ENCODE measurements around the gene RPS6KA2. TPM values are rescaled to one million over a fixed set of nuclear protein-coding genes. Genes with fewer than 3 reads are reported as not detected.

The RPS6KA2 gene
- total RNA-seq, 1 experiment from 2014 or later, result 12.3 TPM

- peaks cover 6 to 8% of the 10 kb centered on the region in 2 experiments for H3K4me1 Mint-ChIP-seq
- no peak overlapping the region for H2BK120ac ChIP-seq (ENCODE audit: low read depth, low read length, poor library complexity, severe bottlenecking)
- no peak overlapping the region for H4K5ac ChIP-seq (ENCODE audit: insufficient read length, low read depth, low read length)
- H3K9ac ChIP-seq (ENCODE audit: extremely low read depth, insufficient read length, low read length), result no peak overlapping the region
- no peaks in the 10 kb centered on the region for H3K4me1 ChIP-seq (ENCODE audit: insufficient read depth, low read length)
- H2BK5ac ChIP-seq (ENCODE audit: insufficient read length, low read length), result no peak overlapping the region
- H4K8ac ChIP-seq (replicated peaks; ENCODE audit: insufficient read length, low read depth, low read length), result no peak overlapping the region
- no peak overlapping the region for H4K91ac ChIP-seq (ENCODE audit: insufficient read length, low read depth, low read length)
- H3K23me2 ChIP-seq (ENCODE audit: insufficient read length, low read depth, low read length, poor library complexity, severe bottlenecking), result peaks cover 5% of the 10 kb centered on the region
- TF ChIP-seq CTCF (conservative IDR thresholded peaks at IDR 0.05), result no peak
- no peaks in the 10 kb centered on the region for H3K27me3 ChIP-seq (ENCODE audit: insufficient read depth, low read length)
- DNase-seq, result no peak
- H3K4me2 ChIP-seq (ENCODE audit: insufficient read depth, insufficient read length, low read length), result no peak overlapping the region
- no peak overlapping the region for H2BK12ac ChIP-seq (ENCODE audit: insufficient read length, low read depth, low read length)
- no peaks in the 10 kb centered on the region for H3K27me3 Mint-ChIP-seq (ENCODE audit: low read depth)
- H2AFZ ChIP-seq (ENCODE audit: low read length), result no peak overlapping the region
- peaks cover 3% of the 10 kb centered on the region for H4K20me1 ChIP-seq (ENCODE audit: control insufficient read depth, insufficient read depth, insufficient read length)
- WGBS (ENCODE audit: extremely low coverage, insufficient read length, low lambda C conversion rate), result no CpG with 5 or more reads among the region's 15 CpGs
- H2BK15ac ChIP-seq (ENCODE audit: low read depth, low read length), result no peak overlapping the region
- no peak overlapping the region for H3K27ac Mint-ChIP-seq
- no peak overlapping the region for H3K4ac ChIP-seq (ENCODE audit: low read depth, low read length)
- no peaks in the 10 kb centered on the region for H3K9me3 ChIP-seq (ENCODE audit: control insufficient read depth, low read depth, low read length)
- H3T11ph ChIP-seq (ENCODE audit: low read length), result no peak overlapping the region
- H3K56ac ChIP-seq (ENCODE audit: insufficient read length, low read depth, low read length), result no peak overlapping the region
- peaks cover 27 to 40% (median 31%) of the 10 kb centered on the region in 3 experiments for H3K36me3 Mint-ChIP-seq (ENCODE audit: insufficient read depth in 1 of 3, low read depth in 3 of 3)
- no peak overlapping the region for H2BK20ac ChIP-seq (ENCODE audit: low read depth, low read length, poor library complexity, severe bottlenecking)
- H3K23ac ChIP-seq (ENCODE audit: insufficient read length, low read depth, low read length), result no peak overlapping the region
- H3K79me2 ChIP-seq (ENCODE audit: insufficient read depth, low read length), result no peaks in the 10 kb centered on the region
- no peaks in the 10 kb centered on the region for H3K79me1 ChIP-seq (ENCODE audit: insufficient read depth, low read depth, low read length, poor library complexity, severe bottlenecking)
- H3K14ac ChIP-seq (ENCODE audit: insufficient read depth, low read length), result no peak overlapping the region
- no peak overlapping the region for H3K18ac ChIP-seq (ENCODE audit: insufficient read length, low read depth, low read length)
- H3K9me3 Mint-ChIP-seq, result peaks cover 11 to 13% of the 10 kb centered on the region in 2 experiments; a peak in 4 of 5 replicates
- no peak overlapping the region for H3K27ac ChIP-seq (ENCODE audit: insufficient read length, low read depth, low read length)
- H3K4me3 Mint-ChIP-seq, result no peak overlapping the region
- no peak overlapping the region for H2AK5ac ChIP-seq (ENCODE audit: insufficient read length, low read length)
Observed at GRCh38 chr6:166419717-166420116, 207.3 kb downstream of the RPS6KA2 start.
